SU-DHL-6 (cell line): ENCODE results near the gene KDM4B.

Experiments used
- H2AFZ ChIP-seq: fragments of 200-600 bp; sonication (generic); 2 replicates; pipeline ENCODE4 v1.6.1; 2014; ENCODE audit warnings: low read depth, mild to moderate bottlenecking, moderate library complexity, mixed read lengths, antibody characterized with exemption, low read length; ENCODE audit not compliant: severe bottlenecking
- H3F3A ChIP-seq: fragments of 200-600 bp; shearing (Covaris generic); 2 replicates; pipeline ENCODE4 v1.6.0; 2016; ENCODE audit warnings: antibody characterized with exemption, mild to moderate bottlenecking; ENCODE audit not compliant: insufficient read depth
- H3K27ac ChIP-seq: fragments of 200-600 bp; sonication (generic); 2 replicates; pipeline ENCODE4 v1.5.1; 2016; ENCODE audit warnings: low read depth, mild to moderate bottlenecking, low read length, moderate library complexity, mixed read lengths
- H3K27me3 ChIP-seq: fragments of 200-600 bp; sonication (generic), shearing (Covaris generic); 2 replicates; pipeline ENCODE4 v1.6.0; 2014; ENCODE audit warnings: mild to moderate bottlenecking, low read length
- H3K36me3 ChIP-seq: fragments of 200-600 bp; sonication (generic); 2 replicates; pipeline ENCODE4 v1.6.1; 2014; ENCODE audit warnings: mild to moderate bottlenecking, low read length, mixed read lengths
- H3K4me2 ChIP-seq: fragments of 300-600, 200-600 bp; shearing (Covaris generic), sonication (generic); 2 replicates; pipeline ENCODE4 v1.6.0; 2014; ENCODE audit warnings: low read length, low read depth, mild to moderate bottlenecking; ENCODE audit not compliant: poor library complexity, severe bottlenecking
- H3K4me3 ChIP-seq: fragments of 200-600 bp; sonication (generic); 2 replicates; pipeline ENCODE4 v1.5.1; 2014; ENCODE audit warnings: antibody characterized with exemption, low read length, mild to moderate bottlenecking, mixed read lengths; ENCODE audit not compliant: insufficient read depth, poor library complexity, severe bottlenecking
- H3K79me2 ChIP-seq: fragments of 200-600 bp; sonication (generic); 2 replicates; pipeline ENCODE4 v1.6.1; 2014; ENCODE audit warnings: mild to moderate bottlenecking, low read length, moderate library complexity; ENCODE audit not compliant: insufficient read depth
- H3K9ac ChIP-seq: fragments of 200-600 bp; sonication (generic); 2 replicates; pipeline ENCODE4 v1.7.0; 2014; ENCODE audit warnings: mild to moderate bottlenecking, low read length
- H3K9me2 ChIP-seq: fragments of 200-600 bp; sonication (generic); replicated peaks from 2 replicates; pipeline ENCODE4 v1.6.1; 2014; ENCODE audit warnings: low read length; ENCODE audit not compliant: insufficient read depth
- H3K9me3 ChIP-seq: fragments of 200-600 bp; sonication (generic); 2 replicates; pipeline ENCODE4 v1.6.1; 2014; ENCODE audit warnings: low read length, mixed read lengths; ENCODE audit not compliant: insufficient read depth
- H4K20me1 ChIP-seq: fragments of 200-600 bp; sonication (generic); 2 replicates; pipeline ENCODE4 v1.6.1; 2014; ENCODE audit warnings: low read depth, mild to moderate bottlenecking, antibody characterized with exemption, low read length, moderate library complexity, mixed read lengths
- CTCF ChIP-seq: fragments of 200-600 bp; sonication (generic); IDR thresholded peaks from one replicate; pipeline ENCODE4 v1.5.1; 2017; ENCODE audit warnings: antibody characterized with exemption, mild to moderate bottlenecking, low read length, moderate library complexity; ENCODE audit not compliant: insufficient read depth, poor library complexity, severe bottlenecking
- EZH2phosphoT487 ChIP-seq: fragments of 200-600 bp; sonication (generic), shearing (Covaris generic); conservative IDR thresholded peaks from 2 replicates; pipeline ENCODE4 v1.6.1; 2018; ENCODE audit warnings: mild to moderate bottlenecking, antibody characterized with exemption, low read length, moderate library complexity, mixed read lengths

Gene KDM4B

GRCh38 chr19:5086725-5087439 lies 118.0 kb downstream of the KDM4B start:
- Histone ChIP-seq H3K36me3 (no peaks in the 10 kb centered on the region), H3K27ac (no peak overlapping the region), H4K20me1 (no peaks in the 10 kb centered on the region), H3K9me2 (no peaks in the 10 kb centered on the region), H3K4me3 (no peak overlapping the region), H2AFZ (no peak overlapping the region), H3K9ac (no peak overlapping the region), H3K9me3 (no peaks in the 10 kb centered on the region), H3K79me2 (no peaks in the 10 kb centered on the region), H3K4me2 (no peak overlapping the region), H3F3A (no peaks in the 10 kb centered on the region), H3K27me3 (no peaks in the 10 kb centered on the region)
- TF ChIP-seq EZH2phosphoT487 (no peak), CTCF (no peak)

GRCh38 chr19:5089283-5089682 lies 120.4 kb downstream of the KDM4B start:
- no peak overlapping the region for H3K9ac ChIP-seq
- H3K4me3 ChIP-seq, result no peak overlapping the region
- H3K9me3 ChIP-seq, result no peaks in the 10 kb centered on the region
- no peak overlapping the region for H3K4me2 ChIP-seq
- no peaks in the 10 kb centered on the region for H3K27me3 ChIP-seq
- no peak overlapping the region for H3K27ac ChIP-seq
- TF ChIP-seq EZH2phosphoT487 (no peak), CTCF (no peak)
- no peaks in the 10 kb centered on the region for H4K20me1 ChIP-seq
- no peak overlapping the region for H2AFZ ChIP-seq
- no peaks in the 10 kb centered on the region for H3F3A ChIP-seq
- H3K9me2 ChIP-seq, result no peaks in the 10 kb centered on the region
- no peaks in the 10 kb centered on the region for H3K36me3 ChIP-seq
- no peaks in the 10 kb centered on the region for H3K79me2 ChIP-seq

- H2AFZ ChIP-seq, result no peak overlapping the region
- no peaks in the 10 kb centered on the region for H3K36me3 ChIP-seq
- no peak overlapping the region for H3K4me3 ChIP-seq
- H3K9ac ChIP-seq, result no peak overlapping the region
- H3K9me2 ChIP-seq, result no peaks in the 10 kb centered on the region
- H3K27ac ChIP-seq, result no peak overlapping the region
- no peaks in the 10 kb centered on the region for H3K79me2 ChIP-seq
- TF ChIP-seq EZH2phosphoT487, result no peak
- TF ChIP-seq CTCF, result no peak
- H4K20me1 ChIP-seq, result no peaks in the 10 kb centered on the region
- H3F3A ChIP-seq, result no peaks in the 10 kb centered on the region
- H3K9me3 ChIP-seq, result no peaks in the 10 kb centered on the region
- no peaks in the 10 kb centered on the region for H3K27me3 ChIP-seq
- no peak overlapping the region for H3K4me2 ChIP-seq
Observed at GRCh38 chr19:5090465-5091017, 121.6 kb downstream of the KDM4B start.
